AG04450 (cell line): ENCODE results near the gene PRKCH. TPM values are rescaled to one million over a fixed set of nuclear protein-coding genes. Genes with fewer than 3 reads are reported as not detected.

Experiments
- CTCF ChIA-PET: fragments of 300-600, 350-600 bp; formaldehyde crosslinking; extraction: SDS; loops from one replicate; lab custom pipeline; 2022; ENCODE audit warnings: antibody characterized with exemption, inconsistent platforms; lab: Charles Lee
- POLR2A ChIA-PET: fragments of 350-600 bp; formaldehyde crosslinking; extraction: SDS; loops from one replicate; lab custom pipeline; 2021; ENCODE audit warnings: antibody characterized with exemption, inconsistent platforms; lab: Yijun Ruan, JAX
- DNase-seq: peaks from one replicate; pipeline ENCODE4 v3.0.0-alpha.2; 2011; ENCODE audit warnings: low read depth, low spot score
- H3K27ac ChIP-seq: one replicate; pipeline ENCODE4 v1.5.1; 2012; ENCODE audit warnings: low read depth, low read length, control low read depth
- H3K27me3 ChIP-seq: one replicate; pipeline ENCODE4 v1.6.0; 2012; ENCODE audit warnings: low read length; ENCODE audit not compliant: control insufficient read depth, insufficient read depth
- H3K4me3 ChIP-seq: 2 replicates; pipeline ENCODE4 v1.5.1; 2011; ENCODE audit warnings: mild to moderate bottlenecking, low read depth, low read length, control low read depth
- H3K9me3 ChIP-seq: 2 replicates; pipeline ENCODE4 v1.5.1; 2012; ENCODE audit warnings: low read length; ENCODE audit not compliant: control insufficient read depth, insufficient read depth
- CTCF ChIP-seq: IDR thresholded peaks from 2 replicates; pipeline ENCODE4 v1.5.1; 2011; ENCODE audit warnings: low read depth, low read length, control low read depth, inconsistent platforms
- polyA plus RNA-seq: library from polyadenylated mRNA; depleted of rRNA; stranded (reverse); fragments of >200 nt; gene quantifications from 2 replicates; pipeline ENCODE4 v1.2.3, GENCODE V29; 2011

The PRKCH gene
- polyA plus RNA-seq, 1 experiment: 1.6 TPM

GRCh38 chr14:61538464-61539022, 217.2 kb downstream of the PRKCH start:
- H3K27ac ChIP-seq: no peak overlapping the region
- POLR2A ChIA-PET: no interaction called here

GRCh38 chr14:61539631-61540030, 218.3 kb downstream of the PRKCH start:
- Histone ChIP-seq H3K4me3 (no peak overlapping the region), H3K27me3 (no peaks in the 10 kb centered on the region), H3K9me3 (no peaks in the 10 kb centered on the region), H3K27ac (no peak overlapping the region)
- POLR2A ChIA-PET: no interaction called here
- TF ChIP-seq CTCF: no peak
- no peak for DNase-seq
- CTCF ChIA-PET: no interaction called here

More at GRCh38 chr14:61538464-61539022, 217.2 kb downstream of the PRKCH start:
- Histone ChIP-seq H3K9me3 (no peaks in the 10 kb centered on the region), H3K27me3 (no peaks in the 10 kb centered on the region), H3K4me3 (no peak overlapping the region)
- CTCF ChIA-PET: interaction anchor here (0.9 kb wide), 1 partner anchor 11 kb away, joined by 3 read pairs; no protein-coding TSS in a partner anchor
- no peak for DNase-seq
- no peak for TF ChIP-seq CTCF

GRCh38 chr14:61540931-61541330, 219.6 kb downstream of the PRKCH start:
- Histone ChIP-seq H3K4me3 (no peak overlapping the region), H3K27me3 (no peaks in the 10 kb centered on the region), H3K9me3 (no peaks in the 10 kb centered on the region), H3K27ac (no peak overlapping the region)
- ChIA-PET POLR2A (no interaction called here), CTCF (no interaction called here)
- DNase-seq: no peak
- no peak for TF ChIP-seq CTCF

GRCh38 chr14:61542848-61543790, 221.7 kb downstream of the PRKCH start:
- no peak overlapping the region for H3K27ac ChIP-seq
- no peak for TF ChIP-seq CTCF
- ChIA-PET CTCF (interaction anchor here (0.7 kb wide), 1 partner anchor 516 kb away, joined by 3 read pairs; no protein-coding TSS in a partner anchor), POLR2A (no interaction called here)
- H3K4me3 ChIP-seq: no peak overlapping the region
- H3K27me3 ChIP-seq: no peaks in the 10 kb centered on the region
- H3K9me3 ChIP-seq: no peaks in the 10 kb centered on the region
- no peak for DNase-seq

GRCh38 chr14:61543946-61544345, 222.6 kb downstream of the PRKCH start:
- Histone ChIP-seq H3K27ac (no peak overlapping the region), H3K4me3 (no peak overlapping the region), H3K27me3 (no peaks in the 10 kb centered on the region), H3K9me3 (no peaks in the 10 kb centered on the region)
- TF ChIP-seq CTCF: no peak
- POLR2A ChIA-PET: no interaction called here
- CTCF ChIA-PET: interaction anchor here (1.3 kb wide), 1 partner anchor 69 kb away, joined by 3 read pairs; no protein-coding TSS in a partner anchor
- no peak for DNase-seq
